Measurements from ENCODE around the gene NAP1L3.
A peak's percentile ranks its signal among the peaks of the same experiment; 100 is the strongest.

The NAP1L3 gene, protein sequence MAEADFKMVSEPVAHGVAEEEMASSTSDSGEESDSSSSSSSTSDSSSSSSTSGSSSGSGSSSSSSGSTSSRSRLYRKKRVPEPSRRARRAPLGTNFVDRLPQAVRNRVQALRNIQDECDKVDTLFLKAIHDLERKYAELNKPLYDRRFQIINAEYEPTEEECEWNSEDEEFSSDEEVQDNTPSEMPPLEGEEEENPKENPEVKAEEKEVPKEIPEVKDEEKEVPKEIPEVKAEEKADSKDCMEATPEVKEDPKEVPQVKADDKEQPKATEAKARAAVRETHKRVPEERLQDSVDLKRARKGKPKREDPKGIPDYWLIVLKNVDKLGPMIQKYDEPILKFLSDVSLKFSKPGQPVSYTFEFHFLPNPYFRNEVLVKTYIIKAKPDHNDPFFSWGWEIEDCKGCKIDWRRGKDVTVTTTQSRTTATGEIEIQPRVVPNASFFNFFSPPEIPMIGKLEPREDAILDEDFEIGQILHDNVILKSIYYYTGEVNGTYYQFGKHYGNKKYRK

DNA sequence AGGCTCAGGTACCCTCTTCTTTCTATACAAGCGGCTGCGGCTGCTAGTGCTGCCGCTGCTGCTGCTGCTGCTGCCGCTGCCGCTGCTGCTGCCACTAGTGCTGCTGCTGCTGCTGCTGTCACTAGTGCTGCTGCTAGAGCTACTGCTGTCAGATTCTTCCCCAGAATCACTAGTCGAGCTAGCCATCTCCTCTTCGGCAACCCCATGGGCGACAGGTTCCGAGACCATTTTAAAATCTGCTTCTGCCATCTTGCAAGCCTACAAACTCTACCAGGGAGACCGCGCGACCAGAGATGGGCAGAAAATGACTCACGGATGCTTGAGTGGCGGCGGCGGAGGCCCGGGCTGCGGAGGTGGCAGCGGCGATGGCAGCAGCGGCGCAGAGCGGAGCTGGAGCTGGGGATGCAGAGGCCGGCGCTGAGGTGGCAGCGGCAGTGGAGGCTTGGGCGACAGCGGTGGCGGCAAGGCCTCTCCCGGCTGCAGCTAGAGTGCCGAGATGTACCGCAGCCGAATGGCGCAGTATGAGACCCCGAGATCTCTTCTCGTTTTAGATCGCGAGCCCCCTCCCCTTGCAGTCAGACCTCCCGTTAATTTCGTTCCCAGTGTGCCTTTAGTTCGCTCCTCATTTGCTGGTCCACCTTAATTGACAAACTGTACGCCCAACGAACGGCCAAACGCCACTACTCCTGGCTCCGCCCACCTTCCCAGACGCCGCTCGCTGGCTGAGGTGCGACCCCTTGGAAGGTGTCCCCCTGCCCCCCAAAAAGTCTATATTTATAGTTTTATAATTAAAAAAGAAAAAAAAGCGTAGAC is at the start of gene NAP1L3:
NAP1L3 (minus strand) TSS at position 523 of the 813 bp plus-strand sequence; CDS start at position 249, 274 bp downstream.
- DNase-seq, result peak; percentile 61

DNA sequence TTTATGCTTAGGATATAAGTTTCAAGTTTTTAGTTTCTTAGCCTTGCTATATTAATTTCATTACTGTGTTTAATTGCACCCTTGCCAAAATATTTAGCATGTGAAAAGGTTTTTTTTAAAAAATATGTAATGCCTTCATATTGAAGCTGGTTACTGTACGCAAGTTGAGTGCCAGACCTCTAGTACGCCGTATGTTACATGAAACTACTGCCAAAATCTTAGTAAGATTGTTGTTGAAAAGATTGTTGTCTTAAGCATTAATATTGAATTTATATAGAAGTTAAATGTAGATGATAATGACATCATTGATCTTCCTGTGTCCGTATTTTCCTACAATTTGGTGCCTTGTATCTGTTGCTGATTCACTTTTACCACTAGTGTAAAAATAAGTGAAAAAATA is 37.7 kb upstream of the NAP1L3 start:
- no peak for DNase-seq

DNA sequence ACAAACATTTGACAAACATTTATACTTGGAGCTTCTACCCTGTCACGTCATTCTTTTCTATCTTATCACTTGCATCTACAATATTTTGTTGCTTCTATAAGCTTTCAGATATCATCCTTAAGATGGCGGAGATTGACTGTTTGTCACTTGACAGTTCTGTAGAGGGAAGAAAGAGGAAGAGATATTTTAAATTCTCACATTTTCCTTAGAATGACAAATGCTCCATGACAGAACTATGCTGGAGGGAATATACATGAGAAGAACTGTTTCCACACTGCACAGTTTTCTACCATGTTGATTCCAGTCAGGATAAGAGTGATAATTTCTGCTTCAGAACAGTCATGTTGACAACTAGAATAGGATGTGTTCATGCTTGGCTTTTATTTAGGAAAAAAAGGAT is 30.3 kb upstream of the NAP1L3 start:
- no peak for DNase-seq

DNA sequence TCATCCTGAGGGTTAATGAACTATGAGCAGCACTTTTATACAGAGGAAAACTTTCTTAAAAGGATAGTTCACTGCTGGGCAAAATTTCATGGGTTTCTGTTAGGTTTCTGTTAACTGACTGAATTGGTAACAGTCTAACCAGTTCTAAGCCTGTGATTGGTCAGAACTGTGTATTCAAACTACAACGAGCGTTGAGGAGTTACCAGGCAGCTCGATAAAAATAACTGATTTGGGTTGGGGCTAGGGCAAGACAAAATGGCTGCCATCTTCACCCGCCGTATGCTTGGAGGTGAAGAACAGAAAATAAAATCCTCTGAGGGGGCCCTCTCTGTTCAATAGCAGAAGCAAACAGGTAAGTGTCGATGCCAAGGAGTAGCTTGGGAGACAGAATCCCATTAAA is 22.6 kb upstream of the NAP1L3 start:
- DNase-seq, result no peak

DNA sequence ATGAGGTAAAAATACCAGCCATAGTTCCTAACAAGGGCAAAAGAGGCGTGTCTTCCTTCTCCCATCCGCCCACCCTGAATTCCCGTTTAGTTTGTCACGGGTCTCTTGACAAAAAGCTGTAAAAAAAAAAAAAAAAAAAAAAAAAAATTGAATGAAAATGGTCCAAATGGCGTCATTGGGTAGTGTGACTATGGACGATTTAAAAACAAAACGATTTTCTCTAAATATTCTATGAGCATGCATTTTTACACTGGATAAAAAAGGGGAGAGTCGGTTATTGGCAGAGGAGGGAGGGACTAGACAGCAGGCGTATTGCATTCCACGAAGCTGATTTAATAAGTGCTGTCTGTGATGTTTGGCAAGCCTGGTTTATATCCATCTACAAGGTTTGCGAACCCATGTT is 492 bp upstream of the NAP1L3 start, which contains the start of gene FAM133A:
FAM133A (plus strand) TSS at position 338 of the 403 bp plus-strand sequence. CDS start 35,214 bp downstream, outside the sequence.
- DNase-seq, result no peak

DNA sequence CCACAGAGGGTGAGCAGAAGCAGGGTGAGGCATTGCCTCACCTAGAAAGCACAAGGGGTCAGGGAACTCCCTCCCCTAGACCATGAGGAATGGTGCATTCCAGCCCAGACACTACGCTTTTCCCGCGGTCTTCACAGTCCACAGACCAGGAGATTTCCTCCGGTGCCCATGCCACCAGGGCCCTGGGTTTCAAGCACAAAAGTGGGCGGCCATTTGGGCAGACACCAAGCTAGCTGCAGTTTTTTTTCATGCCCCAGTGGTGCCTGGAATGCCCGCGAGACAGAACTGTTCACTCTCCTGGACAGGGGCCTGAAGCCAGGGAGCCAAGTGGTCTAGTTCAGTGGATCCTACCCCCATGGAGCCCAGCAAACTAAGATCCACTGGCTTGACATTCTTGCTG is 12.8 kb downstream of the NAP1L3 start:
- no peak for DNase-seq

DNA sequence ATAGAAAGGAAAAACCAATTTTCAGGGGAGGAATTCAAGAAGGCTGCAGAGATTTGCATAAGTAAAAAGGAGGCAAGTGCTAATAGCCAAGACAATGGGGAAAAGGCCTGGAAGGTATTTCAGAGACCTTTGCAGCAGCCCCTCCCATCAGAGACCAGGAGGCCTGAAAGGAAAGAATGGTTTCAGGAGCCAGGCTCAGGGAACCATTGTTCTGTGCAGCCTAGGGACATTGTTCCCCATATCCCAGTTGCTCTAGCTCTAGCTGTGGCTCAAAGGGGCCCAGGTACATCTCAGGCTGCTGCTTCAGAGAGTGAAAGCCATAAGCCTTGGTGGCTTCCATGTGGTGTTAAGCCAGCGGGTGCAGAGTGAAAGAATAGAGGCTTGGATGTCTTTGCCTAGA is 24.0 kb downstream of the NAP1L3 start:
- no peak for DNase-seq

DNA sequence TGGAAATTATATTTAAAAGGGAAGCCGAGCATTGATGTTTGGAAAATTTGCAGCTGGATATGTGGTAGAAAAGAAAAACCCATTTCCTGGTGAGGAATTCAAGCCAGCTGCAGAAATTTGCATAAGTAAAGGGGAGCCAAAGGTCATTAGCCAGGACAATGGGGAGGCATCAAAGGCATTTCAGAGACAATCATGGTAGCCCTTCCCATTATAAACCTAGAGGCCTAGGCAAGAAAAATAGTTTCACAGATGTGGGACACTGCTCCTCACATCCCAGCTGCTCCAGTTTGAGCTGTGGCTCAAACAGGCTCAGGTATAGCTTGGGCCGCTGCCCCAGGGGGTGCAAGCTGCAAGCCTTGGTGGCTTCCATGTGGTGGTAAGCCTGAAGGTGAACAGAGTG is 35.8 kb downstream of the NAP1L3 start:
- DNase-seq, result no peak
